HG02623 (cell line): ENCODE measurements around the gene MYO10.
"Not testable (repeated sequence)": the region's sequence is repeated elsewhere in the genome, so short reads cannot be mapped to it uniquely, and the experiment has no call there.

Experiments
- ATAC-seq: cut with Tn5 transposase; IDR thresholded peaks from one replicate; pipeline ENCODE4 v1.9.1; 2021; ENCODE audit warnings: moderate library complexity; ENCODE audit not compliant: unreplicated experiment

Gene MYO10

DNA sequence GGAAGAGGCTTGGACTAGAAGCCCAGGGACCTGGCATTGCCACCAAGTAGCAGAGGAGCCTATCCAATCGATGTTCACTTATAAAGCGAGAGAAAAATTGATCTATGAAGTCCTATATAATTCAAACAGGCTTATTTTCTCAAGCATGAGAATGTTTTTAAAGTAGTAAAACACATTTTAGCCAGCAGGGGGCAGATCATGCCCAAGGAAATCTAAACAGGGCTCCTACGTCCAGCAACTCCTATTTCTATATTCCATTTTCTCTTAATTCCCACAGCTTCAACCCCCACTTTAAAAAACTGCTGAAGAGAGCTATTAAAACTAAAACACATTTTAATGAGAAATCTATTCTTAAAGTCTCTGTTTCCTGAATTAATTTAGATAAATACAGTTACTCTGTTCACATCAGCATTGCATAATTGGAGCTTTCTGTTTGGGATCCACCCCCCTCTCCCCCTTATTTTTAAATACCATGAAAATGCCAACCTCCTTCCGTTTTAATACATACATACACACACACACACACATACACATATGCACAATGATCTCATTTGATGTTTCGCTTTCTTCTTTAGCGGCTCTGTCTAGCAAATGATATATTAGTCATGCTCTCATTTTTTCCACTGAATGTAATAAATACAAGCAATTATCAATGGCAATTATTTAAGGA is 144.9 kb downstream of the MYO10 start:
- ATAC-seq, result no peak

- no peak for ATAC-seq
Measured at GRCh38 chr5:16788957-16789356, 147.1 kb downstream of the MYO10 start.

- no peak for ATAC-seq
Measured at GRCh38 chr5:16787278-16787677, 148.8 kb downstream of the MYO10 start.

GRCh38 chr5:16784843-16785791 is 151.0 kb downstream of the MYO10 start:
- peak; percentile 96 for ATAC-seq

DNA sequence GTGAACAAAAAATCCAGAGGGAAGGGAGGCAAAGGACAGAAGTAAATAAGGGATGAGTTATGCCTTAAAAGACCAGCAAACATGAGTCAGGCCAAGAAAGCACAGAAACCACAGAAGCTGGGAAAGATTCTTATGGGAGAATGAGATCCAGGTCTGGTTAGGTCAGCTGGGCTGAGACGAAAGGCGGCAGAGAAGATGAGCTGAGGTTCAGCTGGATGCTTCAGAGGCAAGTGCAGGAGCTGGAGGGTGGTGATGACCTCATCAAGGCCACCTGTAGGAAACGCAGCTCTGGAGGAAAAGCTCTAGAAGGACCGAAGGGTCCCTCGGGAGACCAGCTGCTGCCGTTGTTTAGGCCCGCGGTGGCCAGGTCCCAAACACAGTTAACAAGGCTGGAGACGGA is 152.0 kb downstream of the MYO10 start:
- ATAC-seq, result no peak

DNA sequence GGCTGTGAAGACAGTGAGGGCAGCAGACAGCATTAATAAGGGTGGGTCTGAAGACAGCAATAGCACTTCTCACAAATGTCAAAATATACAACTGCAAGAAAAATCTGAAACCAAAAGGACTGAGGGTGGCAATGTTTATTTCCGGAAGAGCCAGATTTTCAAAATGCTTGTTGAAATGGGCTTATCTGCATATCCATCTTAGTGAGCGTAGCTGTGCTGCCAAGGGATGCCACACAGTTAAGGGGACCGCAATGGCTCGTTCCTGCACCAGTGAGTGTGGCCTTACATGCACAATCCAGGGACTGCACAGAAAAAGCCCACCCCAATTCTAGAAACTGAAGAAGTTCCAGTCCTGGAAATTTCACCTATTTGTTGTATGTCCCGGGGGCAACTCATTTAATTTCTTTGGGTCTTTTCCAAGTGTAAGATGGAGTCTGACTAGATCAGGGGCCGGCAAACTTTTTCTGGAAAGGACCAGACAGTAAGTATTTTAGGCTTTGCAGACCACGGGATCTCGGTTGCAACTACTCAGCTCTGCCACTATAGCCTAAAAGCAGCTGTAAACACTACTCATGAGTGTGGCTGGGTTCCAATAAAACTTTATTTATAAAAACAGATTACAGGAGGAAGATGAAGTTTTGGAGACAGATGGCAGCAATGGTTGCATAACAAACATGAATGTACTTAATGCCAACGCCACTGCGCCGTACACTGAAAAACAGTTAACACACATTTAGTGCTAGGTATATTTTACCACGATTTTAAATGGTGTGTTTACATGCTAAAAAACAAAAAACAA is 154.1 kb downstream of the MYO10 start:
- ATAC-seq, result no peak

DNA sequence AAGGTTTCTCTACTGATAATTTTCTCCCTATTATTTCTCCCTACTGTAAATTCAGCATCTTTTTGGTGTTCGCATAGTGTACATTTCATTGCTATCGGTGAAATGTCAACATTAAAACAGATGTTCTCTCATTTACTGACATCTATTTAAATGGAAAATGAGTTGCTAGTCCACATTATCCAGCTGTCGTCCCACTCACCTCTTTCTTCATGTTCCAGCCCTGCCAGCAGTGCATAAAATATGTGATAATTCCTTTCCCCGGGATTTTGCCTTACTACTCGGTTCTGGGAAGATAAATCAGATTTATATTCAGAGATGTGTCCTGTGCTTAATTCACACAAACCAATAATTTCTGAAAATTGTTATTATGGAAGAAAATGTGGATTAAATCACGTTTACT is 155.8 kb downstream of the MYO10 start:
- no peak for ATAC-seq

- no peak for ATAC-seq
Measured at GRCh38 chr5:16777432-16777831, 158.7 kb downstream of the MYO10 start.

DNA sequence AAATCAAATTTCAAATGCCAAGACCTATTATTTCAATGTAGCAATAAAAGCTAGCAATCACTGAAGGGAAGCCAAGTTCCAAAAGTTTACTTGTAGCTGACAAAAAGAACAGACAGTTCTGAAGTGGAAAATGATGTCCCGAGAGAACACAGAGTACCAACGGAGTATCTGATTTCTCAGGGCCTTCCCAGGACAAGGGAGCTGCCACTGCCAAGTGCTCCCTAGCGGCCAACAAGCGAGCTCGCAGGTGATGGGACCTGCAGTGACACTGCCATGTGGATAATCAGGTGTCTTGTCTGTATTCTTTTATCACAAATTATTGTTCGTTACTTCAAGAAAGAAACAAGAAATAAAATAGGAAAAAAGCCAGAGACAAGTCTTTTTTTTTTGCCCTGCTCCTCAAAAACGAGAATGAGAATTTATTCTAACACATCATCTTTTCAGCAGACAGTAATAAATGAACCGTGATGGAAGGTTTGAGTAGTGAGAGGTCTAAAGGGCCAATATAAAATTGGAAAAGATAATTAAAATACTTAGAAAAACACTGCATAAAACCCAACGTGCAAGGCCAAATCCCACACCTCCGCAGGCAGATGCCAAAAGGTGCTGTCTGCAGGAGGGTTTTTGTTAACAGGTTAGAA is 159.4 kb downstream of the MYO10 start:
- no peak for ATAC-seq

- no peak for ATAC-seq
Measured at GRCh38 chr5:16774806-16775205, 161.3 kb downstream of the MYO10 start.

GRCh38 chr5:16773991-16774390 is 162.1 kb downstream of the MYO10 start:
- no peak for ATAC-seq

DNA sequence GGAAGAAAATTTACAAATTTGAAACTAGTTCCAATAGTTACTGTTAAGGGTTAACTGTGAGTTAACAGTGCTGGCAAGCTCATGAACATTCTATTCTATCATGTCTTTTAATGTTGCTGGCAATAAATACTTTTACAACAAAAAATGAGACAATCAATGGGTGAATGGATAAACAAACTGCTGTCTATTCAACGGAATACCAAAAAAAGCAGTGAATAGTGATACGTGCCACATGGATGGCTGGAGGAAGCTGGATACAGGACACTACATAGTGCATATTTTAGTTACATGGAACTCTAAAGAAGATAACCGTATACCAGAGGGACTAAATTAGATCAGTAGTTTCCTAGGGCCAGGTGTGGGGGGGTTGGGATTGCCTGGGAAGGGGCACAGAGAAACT is 163.5 kb downstream of the MYO10 start:
- ATAC-seq, result no peak

- no peak for ATAC-seq
Measured at GRCh38 chr5:16768184-16768583, 167.9 kb downstream of the MYO10 start.

- no peak for ATAC-seq
Measured at GRCh38 chr5:16763211-16763610, 172.9 kb downstream of the MYO10 start.

GRCh38 chr5:16759147-16759773 is 176.8 kb downstream of the MYO10 start:
- ATAC-seq, result peak; percentile 94

DNA sequence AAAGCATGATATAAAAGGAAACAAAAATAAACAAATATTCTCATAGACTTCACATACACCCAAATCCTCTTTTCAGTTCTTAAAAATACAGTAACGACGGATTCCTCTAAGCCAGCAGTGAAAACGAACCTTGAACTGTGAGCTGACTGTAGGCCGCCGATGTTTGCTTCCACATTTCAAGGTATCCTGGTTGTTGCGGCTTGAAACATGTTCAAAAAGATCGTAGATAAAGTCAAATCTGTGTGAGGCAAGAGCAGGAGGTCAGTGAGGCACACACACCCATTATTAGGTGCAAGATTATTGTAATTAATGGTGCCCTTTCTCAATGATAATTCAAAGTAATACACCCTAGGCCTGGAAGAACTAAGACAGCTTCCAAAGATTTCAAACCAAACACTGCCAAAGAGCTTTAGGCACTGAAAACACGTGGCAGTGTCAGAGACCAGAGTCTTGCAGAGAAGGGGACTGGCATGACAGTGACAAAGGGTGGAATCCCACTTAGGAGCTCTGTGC is 178.0 kb downstream of the MYO10 start:
- no peak for ATAC-seq

- ATAC-seq, result not testable (repeated sequence)
Measured at GRCh38 chr5:16757577-16757976, 178.5 kb downstream of the MYO10 start.

DNA sequence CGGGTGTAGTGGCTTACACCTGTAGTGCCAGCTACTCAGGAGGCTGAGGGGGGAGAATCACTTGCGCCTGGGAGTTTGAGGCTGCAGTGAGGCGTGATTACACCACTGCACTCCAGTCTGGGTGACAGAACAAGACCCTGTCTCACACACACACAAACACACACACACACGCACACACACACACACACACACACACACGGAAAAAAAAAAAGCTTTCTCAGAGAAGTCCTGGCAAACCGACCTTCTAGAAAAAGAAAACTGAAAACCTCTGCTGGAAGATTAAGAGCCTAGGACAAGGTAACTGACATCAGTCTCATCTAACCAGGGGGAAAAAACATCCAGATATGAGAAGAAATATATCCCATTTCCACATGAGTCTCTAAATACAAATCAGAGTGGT is 178.9 kb downstream of the MYO10 start:
- no peak for ATAC-seq

DNA sequence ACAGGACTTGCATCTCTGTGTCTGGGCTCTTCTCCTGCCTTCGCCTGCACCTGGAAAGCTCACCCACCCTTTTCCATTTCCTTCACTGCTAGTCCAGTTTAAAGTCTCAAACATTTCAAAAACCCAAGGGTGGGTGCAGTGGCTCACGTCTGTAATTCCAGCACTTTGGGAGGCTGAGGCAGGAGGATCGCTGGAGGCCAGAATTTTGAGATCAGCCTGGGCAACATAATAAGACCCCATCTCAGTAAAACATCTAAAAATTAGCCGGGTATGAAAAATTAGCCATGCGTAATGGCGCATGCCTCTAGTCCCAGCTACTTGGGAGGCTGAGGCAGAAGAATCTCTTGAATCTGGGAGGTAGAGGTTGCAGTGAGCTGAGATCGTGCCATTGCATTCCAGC is 179.4 kb downstream of the MYO10 start:
- no peak for ATAC-seq

GRCh38 chr5:16755641-16756040 is 180.4 kb downstream of the MYO10 start:
- ATAC-seq, result no peak
